IMR-90 (cell line): ENCODE data around the gene YKT6. TPM values are rescaled to one million over a fixed set of nuclear protein-coding genes. Genes with fewer than 3 reads are reported as not detected.

Experiments used
- ATAC-seq: fragments of 200-7000 bp; cut with Tn5 transposase; 2 replicates; pipeline ENCODE4 v1.9.1; 2020; ENCODE audit warnings: low read depth, mild to moderate bottlenecking, moderate library complexity
- BruUV-seq: library from RNA; stranded (reverse); fragments of 400-500 nt; replicated peaks from 2 replicates; lab custom pipeline; 2021; lab: Mats Ljungman, UMichigan
- CTCF ChIA-PET: fragments of 300-600 bp; formaldehyde crosslinking; extraction: SDS; loops from one replicate; lab custom pipeline; 2021; ENCODE audit warnings: antibody characterized with exemption; lab: Yijun Ruan, JAX
- POLR2A ChIA-PET: fragments of 300-600 bp; sonication (Branson Sonifier 250); formaldehyde crosslinking; loops from one replicate; lab custom pipeline; 2022; ENCODE audit warnings: antibody characterized with exemption; ENCODE audit not compliant: unreplicated experiment; lab: Charles Lee
- DNase-seq: peaks from one replicate; pipeline ENCODE4 v3.0.0; 2013
- H2AFZ ChIP-seq: replicated peaks from 2 replicates; pipeline ENCODE3; 2013; ENCODE audit warnings: low read length, mild to moderate bottlenecking; ENCODE audit not compliant: poor library complexity
- H2AK5ac ChIP-seq: 2 replicates; pipeline ENCODE4 v1.6.1; 2013; ENCODE audit warnings: low read depth, low read length, inconsistent platforms
- H2AK9ac ChIP-seq: replicated peaks from 2 replicates; pipeline ENCODE3; 2013; ENCODE audit warnings: mild to moderate bottlenecking, low read depth, low read length, moderate library complexity; ENCODE audit not compliant: poor library complexity
- H2BK120ac ChIP-seq: 2 replicates; pipeline ENCODE4 v1.6.1; 2013; ENCODE audit warnings: low read depth, low read length, inconsistent platforms
- H2BK15ac ChIP-seq: 3 replicates; pipeline ENCODE4 v1.6.1; 2013; ENCODE audit warnings: low read depth, low read length, inconsistent platforms
- H2BK20ac ChIP-seq: 2 replicates; pipeline ENCODE4 v1.6.1; 2013; ENCODE audit warnings: low read depth, mild to moderate bottlenecking, inconsistent platforms, low read length, moderate library complexity
- H2BK5ac ChIP-seq: 2 replicates; pipeline ENCODE4 v1.6.1; 2013; ENCODE audit warnings: mild to moderate bottlenecking, low read depth, low read length, inconsistent platforms; ENCODE audit not compliant: poor library complexity, severe bottlenecking
- H3K14ac ChIP-seq: replicated peaks from 2 replicates; pipeline ENCODE4 v1.6.1; 2013; ENCODE audit warnings: low read depth, low read length, inconsistent platforms
- H3K18ac ChIP-seq: 2 replicates; pipeline ENCODE4 v1.6.1; 2013; ENCODE audit warnings: low read depth, low read length, control low read depth
- H3K23ac ChIP-seq: 2 replicates; pipeline ENCODE4 v1.6.1; 2013; ENCODE audit warnings: low read depth, low read length, inconsistent platforms
- H3K27ac ChIP-seq: 2 replicates; pipeline ENCODE4 v1.5.1; 2013; ENCODE audit warnings: mild to moderate bottlenecking, control low read depth, low read length; ENCODE audit not compliant: insufficient read depth
- H3K27me3 ChIP-seq: 2 replicates; pipeline ENCODE4 v1.6.1; 2013; ENCODE audit warnings: low read length; ENCODE audit not compliant: control insufficient read depth, insufficient read depth
- H3K36me3 ChIP-seq: 2 replicates; pipeline ENCODE4 v1.6.1; 2013; ENCODE audit warnings: low read length, mixed read lengths; ENCODE audit not compliant: control insufficient read depth, insufficient read depth
- H3K4ac ChIP-seq: 2 replicates; pipeline ENCODE4 v1.6.1; 2013; ENCODE audit warnings: low read depth, low read length, inconsistent platforms
- H3K4me1 ChIP-seq: 2 replicates; pipeline ENCODE4 v1.6.1; 2013; ENCODE audit warnings: low read length, mixed read lengths; ENCODE audit not compliant: control insufficient read depth, insufficient read depth
- H3K4me2 ChIP-seq: 2 replicates; pipeline ENCODE4 v1.6.1; 2013; ENCODE audit warnings: low read depth, mild to moderate bottlenecking, control low read depth, low read length, moderate library complexity
- H3K4me3 ChIP-seq: 2 replicates; pipeline ENCODE4 v1.5.1; 2013; ENCODE audit warnings: low read depth, mild to moderate bottlenecking, control low read depth, low read length, moderate library complexity; ENCODE audit not compliant: insufficient read depth
- H3K56ac ChIP-seq: 2 replicates; pipeline ENCODE4 v1.6.1; 2013; ENCODE audit warnings: low read length, inconsistent platforms; ENCODE audit not compliant: insufficient read depth; ENCODE audit errors: extremely low read depth
- H3K79me1 ChIP-seq, 2 experiments: 2 replicates each; pipeline ENCODE4 v1.6.1; 2013; ENCODE audit warnings: low read length in 2 of 2, inconsistent platforms in 1 of 2, low read depth in 1 of 2
- H3K9ac ChIP-seq: 2 replicates; pipeline ENCODE4 v1.6.1; 2013; ENCODE audit warnings: low read depth, low read length, control low read depth
- H3K9me1 ChIP-seq: 2 replicates; pipeline ENCODE4 v1.6.1; 2013; ENCODE audit warnings: low read length, inconsistent platforms; ENCODE audit not compliant: insufficient read depth
- H3K9me3 ChIP-seq: 2 replicates; pipeline ENCODE4 v1.6.1; 2013; ENCODE audit warnings: low read length; ENCODE audit not compliant: control insufficient read depth, insufficient read depth
- H4K20me1 ChIP-seq: 2 replicates; pipeline ENCODE4 v1.6.1; 2013; ENCODE audit warnings: low read length, inconsistent platforms; ENCODE audit not compliant: insufficient read depth
- H4K5ac ChIP-seq: 2 replicates; pipeline ENCODE4 v1.6.1; 2013; ENCODE audit warnings: mild to moderate bottlenecking, low read depth, low read length, control low read depth
- H4K8ac ChIP-seq, 2 experiments: 2 replicates each; pipeline ENCODE4 v1.6.1; 2013; ENCODE audit warnings: low read depth in 2 of 2, low read length in 2 of 2, control low read depth in 1 of 2, inconsistent platforms in 1 of 2
- H4K91ac ChIP-seq: 2 replicates; pipeline ENCODE4 v1.6.1; 2013; ENCODE audit warnings: low read depth, low read length, inconsistent platforms; ENCODE audit not compliant: insufficient read depth
- BHLHE40 ChIP-seq: fragments of 150-350 bp; IDR thresholded peaks from 2 replicates; pipeline ENCODE4 v1.6.1; 2016; ENCODE audit warnings: mild to moderate bottlenecking, low read depth, low read length
- CEBPB ChIP-seq: IDR thresholded peaks from 2 replicates; pipeline ENCODE4 v1.6.1; 2012; ENCODE audit warnings: low read depth, low read length, improper control_type of control experiment
- CHD1 ChIP-seq: IDR thresholded peaks from 2 replicates; pipeline ENCODE4 v1.6.1; 2012; ENCODE audit warnings: low read depth, low read length, improper control_type of control experiment
- CTCF ChIP-seq: conservative IDR thresholded peaks from 2 replicates; pipeline ENCODE4 v1.5.1; 2012; ENCODE audit warnings: mild to moderate bottlenecking, low read depth, low read length, improper control_type of control experiment
- ELK1 ChIP-seq: fragments of 150-350 bp; IDR thresholded peaks from 2 replicates; pipeline ENCODE4 v1.6.1; 2016; ENCODE audit warnings: low read depth, mild to moderate bottlenecking, low read length, moderate library complexity, borderline replicate concordance
- FOS ChIP-seq: fragments of 150-350 bp; IDR thresholded peaks from 2 replicates; pipeline ENCODE4 v1.6.1; 2016; ENCODE audit warnings: low read depth, low read length
- MAFK ChIP-seq: IDR thresholded peaks from 2 replicates; pipeline ENCODE4 v1.6.1; 2012; ENCODE audit warnings: low read depth, low read length, improper control_type of control experiment
- MAZ ChIP-seq: IDR thresholded peaks from 2 replicates; pipeline ENCODE4 v1.6.1; 2012; ENCODE audit warnings: low read depth, mild to moderate bottlenecking, low read length, improper control_type of control experiment, moderate library complexity, borderline replicate concordance
- MXI1 ChIP-seq: IDR thresholded peaks from 2 replicates; pipeline ENCODE4 v1.6.1; 2012; ENCODE audit warnings: low read depth, mild to moderate bottlenecking, low read length, moderate library complexity, borderline replicate concordance
- NFE2L2 ChIP-seq: fragments of 150-350 bp; IDR thresholded peaks from 2 replicates; pipeline ENCODE4 v1.6.1; 2016; ENCODE audit warnings: low read depth, mild to moderate bottlenecking, low read length
- POLR2A ChIP-seq: IDR thresholded peaks from 2 replicates; pipeline ENCODE4 v1.6.1; 2012; ENCODE audit warnings: mild to moderate bottlenecking, low read depth, low read length
- RAD21 ChIP-seq: IDR thresholded peaks from 2 replicates; pipeline ENCODE4 v1.6.1; 2012; ENCODE audit warnings: low read length, improper control_type of control experiment
- RCOR1 ChIP-seq: IDR thresholded peaks from 2 replicates; pipeline ENCODE4 v1.6.1; 2012; ENCODE audit warnings: mild to moderate bottlenecking, low read length, improper control_type of control experiment; ENCODE audit not compliant: insufficient replicate concordance
- RFX5 ChIP-seq: IDR thresholded peaks from 2 replicates; pipeline ENCODE4 v1.8.0; 2012; ENCODE audit warnings: low read depth, mild to moderate bottlenecking, low read length, moderate library complexity
- SMC3 ChIP-seq: fragments of 150-350 bp; IDR thresholded peaks from 2 replicates; pipeline ENCODE4 v1.6.1; 2016; ENCODE audit warnings: low read depth, mild to moderate bottlenecking, antibody characterized with exemption, low read length, moderate library complexity
- USF2 ChIP-seq: fragments of 150-350 bp; IDR thresholded peaks from 2 replicates; pipeline ENCODE4 v1.6.1; 2017; ENCODE audit warnings: mild to moderate bottlenecking, antibody characterized with exemption, low read length, low read depth
- WGBS, 2 experiments: methylation state at CpG; one replicate each; pipeline versions ENCODE4 v1.1.5 to v1.1.7; 2013; ENCODE audit warnings: missing lambda C conversion rate in 2 of 2; ENCODE audit not compliant: insufficient read length in 1 of 2; ENCODE audit errors: extremely low coverage in 2 of 2; 5-methylcytosine and 5-hydroxymethylcytosine counted together
- dilution Hi-C: fragments of 300-500 bp; cut with HindIII; formaldehyde crosslinking; loops from one replicate; pipeline ENCODE4 v1.14.3; 2018; ENCODE audit warnings: low sequenced_read_pairs; ENCODE audit not compliant: unreplicated experiment
- in situ Hi-C: fragments of 300-500 bp; cut with MboI; formaldehyde crosslinking; loops from 3 replicates; pipeline ENCODE4 v1.14.3; 2019; ENCODE audit warnings: low sequenced_read_pairs, inconsistent platforms, mixed read lengths
- intact Hi-C: fragments of 100-400 bp; cut with micrococcal nuclease; formaldehyde crosslinking; loops from 2 replicates; pipeline ENCODE4 v1.10.0; 2022
- polyA plus RNA-seq, 3 experiments: library from polyadenylated mRNA; depleted of rRNA; stranded (reverse); fragments of >200 nt; gene quantifications; 2 replicates each; pipeline ENCODE4 v1.2.3, GENCODE V29; 2012; ENCODE audit warnings: low replicate concordance in 1 of 3
- total RNA-seq: library from RNA; depleted of rRNA; stranded (reverse); fragments of >200 nt; gene quantifications from 2 replicates; pipeline ENCODE4 v1.2.3, GENCODE V29; 2012

The YKT6 gene
- total and polyA plus RNA-seq, 2 of the 4 experiments (the other 2 are of a cell fraction) = 115 to 120 TPM

GRCh38 chr7:44175730-44176129 is 25.0 kb upstream of the YKT6 start:
- Histone ChIP-seq H3K9me3 (peaks cover 5% of the 10 kb centered on the region; the same call in 1 of the 2 replicates), H3K27ac (no peak overlapping the region), H3K79me1 (no peaks in the 10 kb centered on the region), H3K14ac (no peak overlapping the region), H2AK5ac (no peak overlapping the region), H4K91ac (no peak overlapping the region), H4K5ac (no peak overlapping the region), H3K27me3 (peaks cover 36% of the 10 kb centered on the region), H4K8ac (no peak overlapping the region), H3K4me3 (no peak overlapping the region), H3K18ac (no peak overlapping the region), H3K9ac (no peak overlapping the region), H2BK120ac (no peak overlapping the region), H2BK15ac (no peak overlapping the region), H3K4me2 (no peak overlapping the region), H3K23ac (no peak overlapping the region), H2AK9ac (no peak overlapping the region), H3K4ac (no peak overlapping the region), H3K9me1 (no peaks in the 10 kb centered on the region), H2BK20ac (no peak overlapping the region), H3K36me3 (no peaks in the 10 kb centered on the region), H2BK5ac (no peak overlapping the region), H4K20me1 (no peaks in the 10 kb centered on the region), H3K4me1 (peaks cover 5% of the 10 kb centered on the region), H2AFZ (no peak overlapping the region), H3K56ac (no peak overlapping the region)
- CTCF ChIA-PET = no interaction called here
- intact Hi-C loops = no loop called here
- TF ChIP-seq BHLHE40 = no peak
- no peak for TF ChIP-seq MAZ
- TF ChIP-seq CHD1 = no peak
- no peak for TF ChIP-seq CEBPB
- no peak for TF ChIP-seq POLR2A
- TF ChIP-seq NFE2L2 = no peak
- TF ChIP-seq FOS = no peak
- TF ChIP-seq RCOR1 = no peak
- no peak for TF ChIP-seq RAD21
- no peak for TF ChIP-seq MAFK
- no peak for TF ChIP-seq ELK1
- no peak for TF ChIP-seq SMC3
- TF ChIP-seq MXI1 = no peak
- TF ChIP-seq RFX5 = no peak
- TF ChIP-seq USF2 = no peak
- no peak for TF ChIP-seq CTCF
- in situ Hi-C loops = no loop called here
- ATAC-seq = no peak
- no CpG with 5 or more reads among the region's 3 CpGs for WGBS, 2 experiments
- POLR2A ChIA-PET = no interaction called here
- DNase-seq = no peak
- dilution Hi-C loops = no loop called here
- BruUV-seq = no TSS peak
